H4 (cell line): ENCODE results near the gene PIP5K1C. TPM values are rescaled to one million over a fixed set of nuclear protein-coding genes. Genes with fewer than 3 reads are reported as not detected.

Experiments
- DNase-seq: peaks from one replicate; pipeline ENCODE4 v3.0.0-alpha.2; 2015; ENCODE audit warnings: low spot score
- total RNA-seq: library from RNA; depleted of rRNA; stranded (reverse); fragments of >200 nt; shearing (Covaris generic); gene quantifications from 2 replicates; pipeline ENCODE4 v1.2.3, GENCODE V29; 2014

Gene PIP5K1C
- total RNA-seq, 1 experiment from 2014 or later: 6.8 TPM

- DNase-seq: peak; percentile 78
Measured at GRCh38 chr19:3721131-3721886, 21.0 kb upstream of the PIP5K1C start.

- DNase-seq: no peak
Measured at GRCh38 chr19:3720349-3720917, 20.2 kb upstream of the PIP5K1C start.

DNA sequence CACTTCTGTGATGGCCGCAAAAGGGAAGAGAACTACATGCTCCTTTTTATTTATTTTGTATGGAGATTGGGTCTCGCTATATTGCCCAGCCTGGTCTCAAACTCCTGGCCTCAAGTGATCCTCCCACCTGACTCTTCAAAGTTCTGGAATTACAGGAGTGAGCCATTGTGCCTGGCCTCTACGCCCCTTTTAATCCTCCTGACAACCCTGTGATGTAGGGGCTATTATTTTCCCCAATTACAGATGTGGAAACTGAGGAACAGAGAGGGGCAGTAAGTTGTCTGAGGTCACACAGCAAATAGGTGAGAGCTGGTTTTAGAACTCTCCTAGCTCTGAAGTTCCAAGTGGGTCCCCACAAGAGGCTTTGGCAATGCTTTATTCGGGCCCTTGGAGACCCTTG, 19.6 kb upstream of the PIP5K1C start:
- no peak for DNase-seq

- DNase-seq: no peak
Measured at GRCh38 chr19:3716147-3716668, 15.9 kb upstream of the PIP5K1C start.

- no peak for DNase-seq
Measured at GRCh38 chr19:3712663-3713611, 12.7 kb upstream of the PIP5K1C start.

- peak; percentile 66 for DNase-seq
Measured at GRCh38 chr19:3710265-3710812, 10.1 kb upstream of the PIP5K1C start.

DNA sequence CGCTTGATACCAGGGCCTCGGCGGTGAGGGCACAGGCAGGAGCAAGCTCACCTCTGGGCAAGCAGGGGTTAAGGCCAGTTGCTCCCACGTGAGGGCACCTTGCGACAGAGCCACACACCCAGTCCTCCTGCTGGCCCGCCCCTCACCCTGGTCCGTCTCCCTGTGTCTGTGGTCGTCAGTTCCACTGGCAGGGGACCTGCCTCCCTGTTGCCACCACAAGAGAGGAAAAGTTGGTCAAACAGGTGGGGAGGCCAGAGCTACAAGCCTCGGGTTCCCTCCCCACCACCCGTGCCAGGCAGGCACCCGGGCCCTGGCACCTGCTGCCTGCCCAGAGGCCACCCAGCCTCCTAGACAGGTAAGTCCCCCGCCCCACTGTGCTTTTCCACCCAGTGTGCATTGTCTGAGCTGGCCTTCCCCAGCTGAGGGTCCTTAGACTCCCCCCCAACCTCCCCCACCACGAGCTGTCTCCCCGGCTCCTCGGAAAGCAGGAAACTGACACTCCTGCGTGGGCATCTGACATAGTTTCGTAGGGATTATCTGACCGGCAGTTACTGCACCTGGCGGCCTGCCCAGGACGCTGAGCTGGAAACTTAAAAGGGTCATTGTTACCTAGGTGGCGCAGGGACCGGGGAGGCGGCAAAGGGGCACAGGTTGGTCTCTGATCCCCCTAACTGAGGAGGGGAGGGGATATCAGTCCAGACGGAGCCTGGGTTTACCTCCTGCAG, 8.1 kb upstream of the PIP5K1C start, which contains the start of gene TJP3:
TSS of gene TJP3 (plus strand) at position 178 of the 725 bp plus-strand sequence. CDS start 20,049 bp downstream, outside the sequence.
- no peak for DNase-seq

GRCh38 chr19:3707868-3708206, 7.6 kb upstream of the PIP5K1C start:
- DNase-seq: no peak

- DNase-seq: no peak
Measured at GRCh38 chr19:3701200-3701599, 932 bp upstream of the PIP5K1C start.

DNA sequence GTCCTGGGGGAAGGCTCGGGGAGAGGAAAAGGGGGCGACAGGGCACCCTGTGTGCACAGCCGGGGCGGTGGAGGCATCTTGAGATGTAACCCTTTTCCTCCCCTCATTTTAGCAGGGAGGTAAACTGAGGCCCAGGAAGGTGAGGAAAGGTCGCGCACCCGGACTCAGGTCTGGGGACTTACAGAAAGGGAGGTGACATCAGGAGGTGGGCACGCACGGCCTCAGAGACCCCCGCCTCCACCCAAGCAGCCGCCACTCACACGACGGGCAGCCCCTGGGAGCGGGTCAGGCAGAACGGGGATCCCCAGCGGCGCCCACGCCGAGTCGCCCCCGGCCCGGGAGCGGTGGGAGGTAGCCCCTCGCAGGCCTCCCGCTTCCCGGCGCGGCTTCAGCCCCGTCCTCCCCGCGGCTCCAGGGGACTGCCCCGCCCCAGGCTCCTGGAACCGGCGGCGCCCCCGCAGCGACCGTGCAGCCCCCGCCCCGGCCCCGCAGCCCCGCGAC, 477 bp downstream of the PIP5K1C start:
- no peak for DNase-seq

DNA sequence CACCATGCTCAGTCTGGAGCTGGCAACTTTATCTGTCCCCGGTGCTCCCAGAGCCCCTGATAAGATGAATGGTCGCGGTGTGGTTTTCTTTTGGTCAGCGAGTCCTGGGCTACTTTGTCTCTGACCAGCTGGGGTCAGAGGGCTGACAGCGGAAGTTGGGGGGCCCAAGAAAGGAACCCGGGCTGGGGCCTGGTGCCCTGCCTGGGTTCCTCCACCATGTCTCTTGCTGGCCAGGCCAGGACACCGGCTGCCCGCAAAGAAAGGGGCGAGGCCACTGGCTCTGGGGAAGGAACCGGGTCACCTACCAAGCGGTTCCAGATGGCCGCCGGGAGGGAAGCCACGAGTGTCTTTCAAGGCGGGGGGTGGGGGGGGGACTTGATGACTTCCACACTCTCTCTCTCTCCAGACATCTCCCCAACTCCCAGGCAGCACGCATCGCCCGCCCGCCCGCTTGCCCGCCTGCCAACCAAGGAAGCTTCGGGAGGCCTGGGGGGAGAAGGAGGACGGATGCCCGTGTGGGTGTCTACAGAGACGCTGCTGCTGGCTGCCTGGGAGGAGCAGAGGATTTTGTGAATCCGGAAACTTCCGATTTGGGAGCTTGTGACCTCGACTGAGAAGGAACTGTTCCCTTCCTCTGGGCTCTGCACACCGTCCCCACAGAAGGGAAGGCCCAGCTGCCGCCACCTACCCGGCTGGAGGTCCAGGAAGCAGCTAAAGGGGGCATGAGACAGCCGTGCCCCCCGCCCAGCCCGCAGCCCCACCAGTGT, 1.1 kb downstream of the PIP5K1C start:
- DNase-seq: no peak

DNA sequence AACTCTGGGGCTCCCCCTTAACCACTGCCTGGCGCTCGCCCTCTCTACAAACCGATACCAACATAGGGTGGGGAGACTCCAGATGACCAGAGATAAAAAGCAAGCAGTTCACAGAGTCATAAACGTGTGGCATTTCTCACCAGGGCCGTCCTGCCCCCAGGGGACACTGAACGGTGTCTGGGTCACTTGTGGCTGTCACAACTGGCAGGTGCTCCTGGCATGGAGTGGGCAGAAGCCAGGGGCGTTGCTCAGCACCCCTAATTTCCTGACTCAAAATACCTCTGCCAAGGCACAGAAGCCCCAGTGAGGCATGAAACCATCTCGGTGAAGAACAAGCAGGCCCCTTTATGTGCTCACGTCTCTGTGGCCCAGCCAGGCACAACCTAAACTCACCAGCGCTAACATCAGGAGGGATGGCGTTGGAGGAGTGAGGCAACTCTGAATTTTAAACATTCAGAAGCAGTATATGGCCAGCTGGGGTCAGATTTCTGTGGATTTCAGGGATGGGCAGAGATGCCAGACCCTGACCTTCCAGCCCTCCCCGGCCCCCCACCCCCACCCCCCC, 1.8 kb downstream of the PIP5K1C start:
- no peak for DNase-seq

DNA sequence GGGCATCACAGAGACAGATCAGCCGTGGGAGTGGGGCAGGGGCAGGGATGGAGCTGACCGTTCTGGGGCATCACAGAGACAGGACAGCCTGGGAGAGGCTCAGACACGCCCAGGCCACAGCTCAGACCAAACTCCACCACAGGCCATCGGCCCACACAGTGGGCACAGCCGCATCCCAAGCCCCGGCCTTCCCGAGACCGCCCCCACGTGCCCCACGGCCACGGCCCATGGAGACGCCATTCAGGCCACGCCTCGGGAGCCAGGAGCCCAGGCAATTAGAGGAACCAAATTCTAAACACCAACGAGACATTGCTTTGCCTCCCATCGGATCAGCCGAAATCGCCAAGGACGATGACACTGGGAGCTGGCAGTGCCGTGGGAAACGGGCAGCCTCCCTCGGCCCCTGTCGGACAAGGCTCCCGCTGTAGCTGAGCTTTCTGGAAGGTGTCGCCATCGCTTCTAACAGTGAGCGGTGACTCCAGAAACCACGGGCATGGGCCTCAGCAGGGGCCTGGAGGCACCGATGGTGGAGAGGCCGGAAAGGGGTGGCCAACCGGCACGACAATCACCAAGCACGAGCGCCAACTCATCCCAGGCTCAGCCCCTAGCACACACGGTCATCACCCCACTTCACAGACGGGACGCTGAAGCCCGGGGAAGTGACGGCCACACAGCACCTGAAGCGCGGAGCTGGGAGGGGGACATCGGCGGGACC, 2.4 kb downstream of the PIP5K1C start:
- DNase-seq: no peak

GRCh38 chr19:3697094-3697493, 3.2 kb downstream of the PIP5K1C start:
- DNase-seq: no peak

DNA sequence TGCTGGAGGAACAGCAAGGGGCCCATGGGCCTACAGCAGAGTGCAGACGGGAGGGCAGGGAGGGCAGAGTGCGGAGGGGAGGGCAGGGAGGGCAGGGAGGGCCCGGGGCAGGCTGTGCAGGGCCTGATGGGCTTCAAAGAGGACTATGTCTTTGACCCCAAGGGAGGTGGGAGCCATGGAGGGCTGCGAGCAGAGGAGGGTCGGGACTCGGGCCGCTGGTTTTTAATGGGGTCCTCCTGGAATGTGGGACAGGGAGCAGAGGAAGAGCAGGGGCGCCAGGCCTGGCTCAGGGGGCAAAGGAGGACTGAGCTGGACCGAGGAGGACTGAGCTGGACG, 3.6 kb downstream of the PIP5K1C start:
- no peak for DNase-seq

- DNase-seq: no peak
Measured at GRCh38 chr19:3695986-3696659, 4.1 kb downstream of the PIP5K1C start.

- DNase-seq: no peak
Measured at GRCh38 chr19:3695124-3695733, 5.0 kb downstream of the PIP5K1C start.

DNA sequence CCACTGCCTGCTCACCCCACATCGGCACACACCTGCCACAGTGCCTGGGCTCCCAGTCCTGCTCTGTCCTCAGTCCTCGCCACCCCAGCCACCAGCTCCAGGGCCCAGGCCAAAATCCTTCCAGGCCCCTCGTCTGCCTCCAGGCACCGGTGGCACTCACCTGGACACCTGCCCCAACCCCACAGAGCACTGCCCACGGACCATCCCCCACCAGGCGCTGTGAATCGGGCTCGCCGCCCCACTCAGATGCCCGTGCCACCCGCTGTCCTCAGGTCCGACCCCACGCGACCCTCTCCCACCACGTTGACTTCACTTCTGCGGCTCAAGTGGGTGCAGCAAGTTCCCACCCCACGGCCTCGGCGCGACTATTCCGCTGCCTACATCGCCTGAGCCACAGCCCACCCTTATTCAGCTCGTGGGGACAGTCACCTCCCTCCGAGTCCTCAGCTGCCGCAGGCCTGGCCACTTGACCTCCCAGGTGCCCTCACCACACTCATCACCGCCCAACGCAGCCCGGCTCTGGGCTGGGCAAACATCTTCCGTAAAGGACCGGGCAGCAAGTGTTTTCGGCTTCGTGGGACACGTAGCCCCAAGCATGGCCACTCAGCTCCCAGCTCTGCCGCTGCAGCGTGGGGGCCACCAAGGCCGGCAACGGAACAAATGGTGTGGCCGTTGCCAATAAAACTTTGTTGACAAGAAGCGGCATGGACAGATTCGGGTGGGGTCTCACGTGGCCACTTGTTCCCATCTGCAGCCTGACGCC, 5.7 kb downstream of the PIP5K1C start:
- DNase-seq: no peak
